Medulla oblongata (tissue), 1 donor: ENCODE data around the gene HOMER2.
"Not testable (repeated sequence)": the region's sequence is repeated elsewhere in the genome, so short reads cannot be mapped to it uniquely, and the experiment has no call there.

Source experiments
- DNase-seq: peaks from one replicate; pipeline ENCODE4 v3.0.0-alpha.2; 2015; ENCODE audit errors: extremely low spot score

HOMER2 gene

GRCh38 chr15:82895983-82896382, 56.5 kb downstream of the HOMER2 start:
- DNase-seq, result no peak

- DNase-seq, result peak; percentile 41
Observed at GRCh38 chr15:82894971-82895520, 57.5 kb downstream of the HOMER2 start.

GRCh38 chr15:82893473-82893872, 59.0 kb downstream of the HOMER2 start:
- DNase-seq, result not testable (repeated sequence)

- DNase-seq, result no peak
Observed at GRCh38 chr15:82892573-82892972, 59.9 kb downstream of the HOMER2 start.

GRCh38 chr15:82890995-82891390, 61.5 kb downstream of the HOMER2 start:
- DNase-seq, result no peak

- DNase-seq, result no peak
Observed at GRCh38 chr15:82890338-82890994, 62.1 kb downstream of the HOMER2 start.

- DNase-seq, result no peak
Observed at GRCh38 chr15:82882273-82882928, 70.1 kb downstream of the HOMER2 start.

- DNase-seq, result no peak
Observed at GRCh38 chr15:82881747-82882146, 70.8 kb downstream of the HOMER2 start.

- no peak for DNase-seq
Observed at GRCh38 chr15:82880704-82881103, 71.8 kb downstream of the HOMER2 start.

- DNase-seq, result no peak
Observed at GRCh38 chr15:82878325-82878724, 74.2 kb downstream of the HOMER2 start.

- no peak for DNase-seq
Observed at GRCh38 chr15:82877825-82878224, 74.7 kb downstream of the HOMER2 start.

- no peak for DNase-seq
Observed at GRCh38 chr15:82875411-82876003, 77.0 kb downstream of the HOMER2 start.

- no peak for DNase-seq
Observed at GRCh38 chr15:82874961-82875360, 77.6 kb downstream of the HOMER2 start.

GRCh38 chr15:82874267-82874666, 78.3 kb downstream of the HOMER2 start:
- DNase-seq, result no peak

GRCh38 chr15:82873000-82873680, 79.4 kb downstream of the HOMER2 start:
- no peak for DNase-seq

- DNase-seq, result no peak
Observed at GRCh38 chr15:82871832-82872484, 80.6 kb downstream of the HOMER2 start.

- no peak for DNase-seq
Observed at GRCh38 chr15:82871358-82871757, 81.2 kb downstream of the HOMER2 start.

GRCh38 chr15:82870727-82871320, 81.7 kb downstream of the HOMER2 start:
- DNase-seq, result no peak

GRCh38 chr15:82865981-82866380, 86.5 kb downstream of the HOMER2 start:
- not testable (repeated sequence) for DNase-seq

- DNase-seq, result not testable (repeated sequence)
Observed at GRCh38 chr15:82865581-82865980, 86.9 kb downstream of the HOMER2 start.

- no peak for DNase-seq
Observed at GRCh38 chr15:82864967-82865366, 87.6 kb downstream of the HOMER2 start.
